ENCODE results near the gene EPB41L2.

- TF ChIP-seq EZH2 (IDR thresholded peaks at IDR 0.05) (no peak), CTCF (IDR thresholded peaks at IDR 0.05) (no peak)
These were observed 82.6 kb downstream of the EPB41L2 start for GRCh38 chr6:130980310-130981032.
